Heart left ventricle (tissue), 16 donors: ENCODE measurements around the gene STXBP5L. TPM values are rescaled to one million over a fixed set of nuclear protein-coding genes. Genes with fewer than 3 reads are reported as not detected.

Experiments used
- ATAC-seq, 4 donors: fragments of 200-7000 bp; cut with Tn5 transposase; one replicate each; pipeline ENCODE4 v1.9.1; 2020 to 2022; ENCODE audit warnings: moderate library complexity in 4 of 4, mild to moderate bottlenecking in 3 of 4, moderate number of reproducible peaks in 1 of 4
- DNase-seq, 5 donors: peaks; one replicate each; pipeline ENCODE4 v3.0.0-alpha.2; 2020
- H3K27ac ChIP-seq, 12 donors: fragments of 200-600 bp; sonication (generic) in 4 of 12; one replicate each; pipeline versions ENCODE4 v1.5.0 to v1.8.0; 2016 to 2022; ENCODE audit warnings: mild to moderate bottlenecking in 2 of 12
- H3K27me3 ChIP-seq, 9 donors: fragments of 200-600 bp; sonication (generic) in 2 of 9; one replicate each; pipeline versions ENCODE4 v1.5.1 to v1.8.0; 2016 to 2022; ENCODE audit warnings: mild to moderate bottlenecking in 3 of 9
- H3K36me3 ChIP-seq, 9 donors: fragments of 200-600 bp; sonication (generic) in 2 of 9; one replicate each; pipeline versions ENCODE4 v1.5.0 to v1.8.0; 2018 to 2022; ENCODE audit warnings: mild to moderate bottlenecking in 2 of 9
- H3K4me1 ChIP-seq, 12 donors: fragments of 200-600 bp; sonication (generic) in 4 of 12; one replicate each; pipeline versions ENCODE4 v1.5.0 to v1.8.0; 2016 to 2022; ENCODE audit warnings: mild to moderate bottlenecking in 3 of 12
- H3K4me3 ChIP-seq, 12 donors: fragments of 200-600 bp; sonication (generic) in 4 of 12; one replicate each; pipeline versions ENCODE4 v1.5.0 to v1.8.0; 2017 to 2022; ENCODE audit warnings: mild to moderate bottlenecking in 9 of 12, moderate library complexity in 4 of 12
- H3K9me3 ChIP-seq, 12 donors: fragments of 200-600 bp; sonication (generic) in 4 of 12; one replicate each; pipeline versions ENCODE4 v1.5.0 to v1.8.0; 2016 to 2022; ENCODE audit warnings: mild to moderate bottlenecking in 1 of 12
- CTCF ChIP-seq, 12 donors: fragments of 200-600 bp; sonication (generic) in 4 of 12; IDR thresholded peaks; one replicate each; pipeline versions ENCODE4 v1.5.0 to v1.8.0; 2018 to 2022; ENCODE audit warnings: antibody characterized with exemption in 12 of 12, mild to moderate bottlenecking in 5 of 12
- POLR2A ChIP-seq, 2 donors: fragments of 450-650 bp; IDR thresholded peaks; one replicate each; pipeline ENCODE4 v1.6.1; 2017; ENCODE audit warnings: antibody characterized with exemption in 2 of 2, mild to moderate bottlenecking in 2 of 2, moderate library complexity in 2 of 2
- WGBS, 4 donors: extraction: QIAGEN DNeasy Blood & Tissue Kit in 2 of 4; methylation state at CpG; one replicate each; pipeline versions ENCODE4 v1.1.5 to v1.1.7; 2013 to 2018; 5-methylcytosine and 5-hydroxymethylcytosine counted together
- intact Hi-C, 10 donors: fragments of 100-400 bp; cut with DNase I; formaldehyde crosslinking; loops; one replicate each; pipeline versions ENCODE4 v1.11.1 to v1.14.2; 2022
- polyA plus RNA-seq, 2 donors: library from polyadenylated mRNA; stranded (reverse); fragments of 200-250 nt; gene quantifications; one replicate each; pipeline ENCODE4 v1.2.3, GENCODE V29; 2013
- total RNA-seq, 9 donors: library from RNA; depleted of rRNA in 2 of 9; stranded (reverse); fragments of >200 nt in 2 of 9; fragmentation: NEBNext Ultra II Directional in 3 of 9; extraction: Animal tissue kit (Norgen Biotek cat#: 25700) in 3 of 9; gene quantifications; one replicate each; pipeline versions ENCODE4 v1.1.0 to v1.2.4, GENCODE V29; 2016 to 2023
- donor health status: ischemic (EF 13 %, LVEDD 7.1; RV severe dilation, severe dysfunction).
- donor health status: healthy with polysubstance abuse.
- donor health status: DM: no; HTN: yes; CAD: no.
- donor health status: DM: no; HTN: no; CAD: no.
- donor health status: ischemic (EF 25% LVEDD 6.9; RV normal size, moderate dysfunction).
- donor health status: ischemic (EF 25% LVEDD 5.7; RV mildly dilated, moderate dysfunction).
- donor health status: healthy.
- donor health status: DM: yes; HTN: yes; CAD: no.
- donor health status: ischemic (EF 35%, LVEDD 5.7; RV mildly dilated, moderate dysfunction).
- donor health status: nonischemic (EF 11% LVEDD 7.7; RV severe dilation, severe dysfunction).
- donor health status: DM: yes; HTN: yes; CAD: no.
- donor health status: PGD.
- donor health status: ischemic (EF 29% LVEDD 5.4; RV normal size, mild dysfunction).
- donor health status: nonischemic (EF 23%, LVEDD 6.1; RV moderate dilation, normal function).

STXBP5L gene
- total and polyA plus RNA-seq, 11 donors: 0.10 TPM; not detected in 10

GRCh38 chr3:120903221-120903620 lies 4.8 kb upstream of the STXBP5L start:
- Histone ChIP-seq H3K4me1 (peaks cover 0 to 5% (median 0%) of the 10 kb centered on the region in 12 donors), H3K27me3 (peaks cover 0 to 22% (median 5%) of the 10 kb centered on the region in 9 donors)
- TF ChIP-seq POLR2A (IDR thresholded peaks at IDR 0.05): no peak

GRCh38 chr3:120907659-120908029 lies 361 bp upstream of the STXBP5L start:
- DNase-seq (no peak), ATAC-seq (no peak)
- WGBS, 4 donors: 2 to 14% (median 11%) methylated on average over 11 of the region's 11 CpGs
- Histone ChIP-seq H3K4me3 (peak overlapping the region in 3 of 12 donors; percentile 33 to 51 (median 41)), H3K36me3 (no peaks in the 10 kb centered on the region), H3K9me3 (no peaks in the 10 kb centered on the region), H3K27ac (peak overlapping the region in 1 of 12 donors; percentile 72), H3K4me1 (peaks cover 0 to 22% (median 9%) of the 10 kb centered on the region in 12 donors), H3K27me3 (peaks cover 13 to 52% (median 35%) of the 10 kb centered on the region in 9 donors)
- TF ChIP-seq CTCF (IDR thresholded peaks at IDR 0.05) (no peak), POLR2A (IDR thresholded peaks at IDR 0.05) (no peak)
- intact Hi-C loops: no loop called here

More at GRCh38 chr3:120903221-120903620, 4.8 kb upstream of the STXBP5L start:
- ATAC-seq (no peak), DNase-seq (no peak)
- intact Hi-C loops: no loop called here
- no peak overlapping the region for H3K27ac ChIP-seq
- no peaks in the 10 kb centered on the region for H3K9me3 ChIP-seq
- H3K4me3 ChIP-seq: no peak overlapping the region
- 76 to 87% (median 81%) methylated on average over 4 of the region's 4 CpGs for WGBS, 4 donors
- no peaks in the 10 kb centered on the region for H3K36me3 ChIP-seq

- no peaks in the 10 kb centered on the region for H3K36me3 ChIP-seq
- peaks cover 13 to 64% (median 41%) of the 10 kb centered on the region in 9 donors for H3K27me3 ChIP-seq
- intact Hi-C loops: no loop called here
- no peaks in the 10 kb centered on the region for H3K9me3 ChIP-seq
- peak overlapping the region in 1 of 12 donors; percentile 72 for H3K27ac ChIP-seq
- 1 to 4% (median 3%) methylated on average over 25 to 26 of the region's 26 CpGs for WGBS, 4 donors
- DNase-seq: peak in 1 of 5 donors; percentile 21
- H3K4me3 ChIP-seq: peak overlapping the region; percentile 19 to 52 (median 37)
- peaks cover 0 to 22% (median 9%) of the 10 kb centered on the region in 12 donors for H3K4me1 ChIP-seq
- no peak for TF ChIP-seq CTCF (IDR thresholded peaks at IDR 0.05)
- no peak for TF ChIP-seq POLR2A (IDR thresholded peaks at IDR 0.05)
- ATAC-seq: no peak
Measured at GRCh38 chr3:120908795-120909601, 993 bp downstream of the STXBP5L start.

- ATAC-seq (no peak), DNase-seq (no peak)
- Histone ChIP-seq H3K4me3 (no peak overlapping the region), H3K27ac (no peak overlapping the region), H3K9me3 (no peaks in the 10 kb centered on the region), H3K4me1 (peaks cover 0 to 22% (median 9%) of the 10 kb centered on the region in 12 donors), H3K27me3 (peaks cover 13 to 70% (median 41%) of the 10 kb centered on the region in 9 donors), H3K36me3 (no peaks in the 10 kb centered on the region)
- no peak for TF ChIP-seq POLR2A (IDR thresholded peaks at IDR 0.05)
- TF ChIP-seq CTCF (IDR thresholded peaks at IDR 0.05): no peak
- intact Hi-C loops: no loop called here
- 1 to 9% (median 3%) methylated on average over 4 of the region's 4 CpGs for WGBS, 4 donors
Measured at GRCh38 chr3:120909602-120909878, 1.5 kb downstream of the STXBP5L start.
